Skeletal muscle satellite cell (primary cell): ENCODE data around the gene STARD13.

Experiments
- H3K27me3 ChIP-seq: 2 replicates; pipeline ENCODE4 v1.7.0; 2013; ENCODE audit warnings: low read length; ENCODE audit not compliant: control insufficient read depth, insufficient read depth
- H3K36me3 ChIP-seq: 2 replicates; pipeline ENCODE4 v1.7.0; 2013; ENCODE audit warnings: mild to moderate bottlenecking, control low read depth, low read length; ENCODE audit not compliant: insufficient read depth
- H3K4me1 ChIP-seq: 2 replicates; pipeline ENCODE4 v1.7.0; 2013; ENCODE audit warnings: low read length; ENCODE audit not compliant: control insufficient read depth, insufficient read depth
- H3K4me2 ChIP-seq: 2 replicates; pipeline ENCODE4 v1.7.0; 2013; ENCODE audit warnings: mild to moderate bottlenecking, low read length
- H3K4me3 ChIP-seq: 2 replicates; pipeline ENCODE4 v1.7.0; 2013; ENCODE audit warnings: low read length
- H3K9ac ChIP-seq: 2 replicates; pipeline ENCODE4 v1.7.0; 2013; ENCODE audit warnings: mild to moderate bottlenecking, low read depth, low read length, moderate library complexity
- H3K9me3 ChIP-seq: replicated peaks from 2 replicates; pipeline ENCODE4 v1.7.0; 2013; ENCODE audit warnings: mild to moderate bottlenecking, control low read depth, low read length

STARD13 gene

DNA sequence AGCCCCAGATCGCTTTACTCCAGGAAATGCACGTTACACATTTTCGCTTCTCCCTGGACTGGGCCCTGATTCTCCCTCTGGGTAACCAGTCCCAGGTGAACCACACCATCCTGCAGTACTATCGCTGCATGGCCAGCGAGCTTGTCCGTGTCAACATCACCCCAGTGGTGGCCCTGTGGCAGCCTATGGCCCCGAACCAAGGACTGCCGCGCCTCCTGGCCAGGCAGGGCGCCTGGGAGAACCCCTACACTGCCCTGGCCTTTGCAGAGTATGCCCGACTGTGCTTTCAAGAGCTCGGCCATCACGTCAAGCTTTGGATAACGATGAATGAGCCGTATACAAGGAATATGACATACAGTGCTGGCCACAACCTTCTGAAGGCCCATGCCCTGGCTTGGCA is 224.7 kb downstream of the STARD13 start:
- Histone ChIP-seq H3K27me3 (peaks cover 14% of the 10 kb centered on the region), H3K9ac (no peak overlapping the region), H3K4me1 (no peaks in the 10 kb centered on the region), H3K9me3 (no peaks in the 10 kb centered on the region), H3K4me3 (no peak overlapping the region), H3K36me3 (no peaks in the 10 kb centered on the region), H3K4me2 (no peak overlapping the region)

DNA sequence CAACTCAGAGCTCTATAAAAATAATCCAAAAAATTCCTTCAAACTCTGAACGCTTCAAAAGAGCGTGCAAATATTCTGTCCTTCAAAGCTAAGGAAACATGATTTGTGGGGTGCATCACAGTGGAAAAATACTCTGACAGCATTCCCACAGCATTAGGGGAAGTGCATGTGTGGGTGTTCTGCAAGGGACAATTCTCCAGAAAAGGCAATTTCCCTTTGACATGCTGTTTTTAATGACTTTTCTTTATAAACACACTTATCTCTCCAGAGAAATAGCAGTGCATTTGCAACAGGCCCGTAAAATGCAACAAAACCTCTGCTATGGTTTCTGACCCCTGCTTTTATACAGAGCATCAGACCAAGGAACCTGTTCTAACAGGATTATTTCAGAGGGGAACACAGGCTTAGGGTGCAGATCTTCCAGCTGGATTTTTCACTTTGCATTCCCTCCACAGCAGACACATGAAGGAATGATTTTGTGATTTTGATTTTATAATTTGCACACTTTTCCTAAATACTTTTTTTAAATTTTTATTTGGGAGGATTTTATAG is 226.7 kb downstream of the STARD13 start:
- Histone ChIP-seq H3K4me3 (no peak overlapping the region), H3K9me3 (no peaks in the 10 kb centered on the region), H3K4me2 (no peak overlapping the region), H3K27me3 (peaks cover 13% of the 10 kb centered on the region), H3K4me1 (no peaks in the 10 kb centered on the region), H3K9ac (no peak overlapping the region), H3K36me3 (no peaks in the 10 kb centered on the region)

DNA sequence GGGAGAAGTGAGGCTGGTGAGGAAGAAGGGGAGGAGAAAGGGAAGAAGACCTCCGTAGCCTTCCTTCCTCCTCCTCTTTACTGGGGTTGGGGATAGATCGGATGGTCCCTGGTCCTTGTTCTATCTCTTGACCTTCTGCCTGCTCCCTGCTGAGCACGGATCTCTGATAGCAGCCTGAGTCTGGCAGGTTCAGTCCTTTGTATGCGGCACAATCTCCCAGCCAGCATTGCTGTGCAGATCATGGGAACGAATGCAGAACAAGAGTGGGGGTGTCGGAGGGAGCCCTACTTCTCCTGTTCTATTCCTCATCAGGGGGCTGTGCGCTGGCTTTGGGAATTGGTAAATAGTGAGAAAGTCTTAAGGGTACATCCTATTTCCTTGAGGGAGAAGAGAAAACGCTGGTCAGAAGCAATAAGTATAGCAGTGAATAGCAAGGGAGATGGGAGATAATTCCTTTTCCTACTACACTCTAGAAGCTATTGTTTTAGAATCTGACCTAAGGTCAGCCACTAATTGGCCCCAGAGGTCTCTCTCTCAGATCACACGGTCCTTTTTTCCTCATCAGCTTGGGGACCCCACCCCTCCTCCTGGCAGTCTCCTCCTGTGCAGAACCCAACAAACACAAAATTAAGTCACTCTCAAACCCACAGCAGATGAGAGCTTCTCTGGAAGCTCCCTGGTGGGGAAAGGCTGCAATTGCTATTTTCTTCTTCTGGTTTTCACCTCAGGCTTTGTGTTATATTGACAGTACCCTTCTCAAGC is 228.4 kb downstream of the STARD13 start:
- no peaks in the 10 kb centered on the region for H3K36me3 ChIP-seq
- no peak overlapping the region for H3K9ac ChIP-seq
- no peak overlapping the region for H3K4me2 ChIP-seq
- no peak overlapping the region for H3K4me3 ChIP-seq
- H3K9me3 ChIP-seq: no peaks in the 10 kb centered on the region
- peaks cover 4% of the 10 kb centered on the region for H3K4me1 ChIP-seq
- H3K27me3 ChIP-seq: peaks cover 16% of the 10 kb centered on the region

DNA sequence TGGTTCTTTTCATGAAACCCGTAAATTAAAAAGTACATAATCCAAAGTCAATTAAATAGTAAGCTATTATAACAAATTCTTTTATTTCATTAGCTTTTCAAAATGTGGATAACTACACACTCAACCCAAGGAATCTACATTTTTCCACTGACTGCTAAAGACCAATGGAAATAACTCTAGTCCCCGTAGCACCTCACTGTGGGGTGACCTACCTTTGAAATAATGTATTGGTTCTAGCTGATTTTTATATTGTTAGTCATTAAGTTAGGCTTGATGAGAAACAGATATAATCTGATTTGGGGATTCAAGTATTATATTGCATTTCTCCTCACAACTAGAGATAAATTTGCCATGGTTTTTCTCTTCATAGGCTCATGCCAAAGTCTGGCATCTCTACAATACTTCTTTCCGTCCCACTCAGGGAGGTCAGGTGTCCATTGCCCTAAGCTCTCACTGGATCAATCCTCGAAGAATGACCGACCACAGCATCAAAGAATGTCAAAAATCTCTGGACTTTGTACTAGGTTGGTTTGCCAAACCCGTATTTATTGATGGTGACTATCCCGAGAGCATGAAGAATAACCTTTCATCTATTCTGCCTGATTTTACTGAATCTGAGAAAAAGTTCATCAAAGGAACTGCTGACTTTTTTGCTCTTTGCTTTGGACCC is 232.0 kb downstream of the STARD13 start:
- Histone ChIP-seq H3K9ac (no peak overlapping the region), H3K27me3 (peaks cover 25% of the 10 kb centered on the region), H3K9me3 (no peaks in the 10 kb centered on the region), H3K4me3 (no peak overlapping the region), H3K4me2 (no peak overlapping the region), H3K4me1 (peaks cover 4% of the 10 kb centered on the region), H3K36me3 (no peaks in the 10 kb centered on the region)
